VCaP (cell line): ENCODE results near the gene ARMC9.
A peak's percentile ranks its signal among the peaks of the same experiment; 100 is the strongest.

Experiments used
- H3K27ac ChIP-seq: fragments of 450-650 bp; 2 replicates; pipeline ENCODE4 v1.5.1; 2017
- CTCF ChIP-seq: fragments of 450-650 bp; conservative IDR thresholded peaks from 2 replicates; pipeline ENCODE4 v1.5.1; 2017; ENCODE audit warnings: mild to moderate bottlenecking, moderate library complexity

Gene ARMC9

DNA sequence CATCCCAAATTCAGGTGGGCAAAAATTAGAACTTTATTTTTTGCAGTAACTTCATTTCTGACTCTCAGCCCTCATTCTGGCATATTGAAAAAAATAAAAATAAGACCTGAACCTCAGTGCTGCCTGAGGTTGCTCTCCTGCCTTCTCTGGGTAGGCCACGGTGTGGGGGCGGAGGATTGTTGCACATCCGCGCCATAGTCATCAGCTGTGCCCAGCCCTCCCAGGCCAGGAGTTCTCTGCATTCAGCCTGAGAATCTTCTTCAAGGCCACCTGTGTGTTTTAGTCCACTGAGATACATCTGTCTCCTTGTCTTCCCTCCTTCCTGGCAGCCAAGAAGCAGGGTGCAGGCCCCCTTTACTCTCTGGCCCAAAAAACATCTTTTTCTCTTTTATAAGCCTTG lies 94.7 kb downstream of the ARMC9 start:
- no peak overlapping the region for H3K27ac ChIP-seq
- TF ChIP-seq CTCF: no peak

DNA sequence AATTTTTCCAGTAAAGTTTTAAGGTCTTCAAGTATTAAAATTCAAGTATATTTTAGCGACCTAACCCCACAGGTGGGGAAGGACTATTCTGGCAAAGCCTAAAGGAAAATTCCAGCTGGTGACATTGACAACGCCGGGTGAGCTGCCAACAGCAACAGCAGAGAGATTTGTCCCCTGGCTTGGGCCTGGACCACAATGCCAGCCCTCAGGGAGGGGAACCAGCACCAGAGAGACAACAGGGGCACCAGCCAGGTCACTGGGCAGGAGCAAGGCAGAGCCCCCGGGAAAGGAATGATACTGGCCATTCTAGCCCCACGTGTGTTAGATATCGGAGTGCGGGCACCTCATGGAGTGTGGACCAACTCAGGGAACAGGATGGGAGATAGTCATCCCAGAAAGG lies 95.7 kb downstream of the ARMC9 start:
- no peak for TF ChIP-seq CTCF
- no peak overlapping the region for H3K27ac ChIP-seq

DNA sequence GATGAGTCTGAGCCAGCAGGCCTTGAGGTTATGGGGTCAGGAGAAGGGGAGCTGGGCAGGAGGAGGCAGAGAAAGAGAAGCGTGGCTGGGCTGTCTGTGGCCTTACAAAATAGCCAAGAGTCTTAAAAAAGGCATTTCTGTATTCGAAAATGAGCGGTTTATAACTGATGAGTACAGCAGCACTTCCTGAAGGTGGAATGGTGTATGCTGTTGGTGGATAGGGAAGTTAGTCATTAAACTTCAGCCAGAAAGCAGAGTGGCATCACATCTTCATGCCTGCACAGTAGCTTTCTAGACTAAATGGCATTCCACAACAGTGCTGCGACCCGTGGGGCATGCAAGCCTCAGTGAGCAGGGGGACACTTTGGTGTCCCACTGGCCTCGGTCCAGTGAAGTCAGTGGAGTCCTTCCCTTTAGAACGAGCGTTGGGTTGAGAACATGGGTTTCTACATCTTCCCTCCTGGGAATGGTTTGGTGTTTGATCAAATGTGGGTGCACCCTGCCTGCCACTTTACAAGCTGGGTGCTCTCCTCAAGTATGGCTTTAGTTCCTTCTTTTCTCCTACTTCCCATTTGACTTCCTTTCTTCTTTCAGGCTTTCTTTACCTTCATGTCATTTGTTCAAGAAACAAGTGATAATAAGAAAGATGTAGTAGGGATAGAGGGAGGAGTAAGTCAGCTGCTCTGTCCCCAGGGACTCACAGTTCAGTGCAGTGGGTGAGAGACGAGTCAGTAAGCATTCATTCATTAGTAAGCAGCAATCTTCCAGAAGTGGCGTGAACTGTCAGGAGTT lies 96.3 kb downstream of the ARMC9 start:
- TF ChIP-seq CTCF: no peak
- H3K27ac ChIP-seq: no peak overlapping the region

DNA sequence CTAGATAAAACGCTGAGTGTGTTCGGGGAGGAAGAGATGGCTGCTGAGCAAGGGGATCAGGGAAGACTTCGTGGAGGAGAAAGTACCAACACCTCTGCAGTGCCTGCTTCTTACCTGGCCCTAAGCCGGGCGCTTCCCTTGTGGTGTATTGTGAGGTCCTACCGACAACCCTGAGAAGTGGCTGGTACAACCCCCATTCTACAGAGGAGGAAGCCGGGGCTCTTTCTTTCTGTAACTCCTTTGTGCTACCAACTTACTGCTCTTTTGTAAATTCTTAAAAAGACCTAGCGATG lies 96.9 kb downstream of the ARMC9 start:
- no peak for TF ChIP-seq CTCF
- H3K27ac ChIP-seq: no peak overlapping the region

DNA sequence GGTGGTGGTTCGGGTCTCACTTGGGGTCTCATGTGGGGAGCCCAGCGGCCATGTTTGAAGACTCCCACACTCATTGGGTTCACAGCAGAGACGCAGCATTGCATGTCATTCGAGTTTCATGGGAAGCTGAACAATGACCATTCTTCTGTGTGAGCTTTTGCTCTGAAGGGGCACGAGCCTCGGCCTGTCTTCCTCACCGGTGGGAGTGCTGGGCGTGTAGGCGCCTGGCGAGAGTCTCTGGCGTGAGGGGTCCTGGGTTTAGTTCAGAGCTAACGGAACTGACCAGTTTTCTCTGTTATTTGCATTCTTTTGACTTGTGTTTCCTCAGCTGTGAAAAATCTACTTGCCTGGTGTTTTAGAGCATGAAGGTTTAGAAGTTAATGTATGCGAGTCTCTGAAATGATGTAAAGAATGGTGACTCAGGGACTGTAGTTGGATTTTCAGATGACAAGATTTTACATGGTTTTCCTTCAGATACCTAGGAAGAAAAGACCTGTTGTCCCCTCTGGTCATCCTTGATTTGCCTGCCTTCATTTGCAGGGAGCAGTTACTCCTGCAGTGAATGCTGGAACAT lies 98.1 kb downstream of the ARMC9 start:
- no peak for TF ChIP-seq CTCF
- H3K27ac ChIP-seq: no peak overlapping the region

DNA sequence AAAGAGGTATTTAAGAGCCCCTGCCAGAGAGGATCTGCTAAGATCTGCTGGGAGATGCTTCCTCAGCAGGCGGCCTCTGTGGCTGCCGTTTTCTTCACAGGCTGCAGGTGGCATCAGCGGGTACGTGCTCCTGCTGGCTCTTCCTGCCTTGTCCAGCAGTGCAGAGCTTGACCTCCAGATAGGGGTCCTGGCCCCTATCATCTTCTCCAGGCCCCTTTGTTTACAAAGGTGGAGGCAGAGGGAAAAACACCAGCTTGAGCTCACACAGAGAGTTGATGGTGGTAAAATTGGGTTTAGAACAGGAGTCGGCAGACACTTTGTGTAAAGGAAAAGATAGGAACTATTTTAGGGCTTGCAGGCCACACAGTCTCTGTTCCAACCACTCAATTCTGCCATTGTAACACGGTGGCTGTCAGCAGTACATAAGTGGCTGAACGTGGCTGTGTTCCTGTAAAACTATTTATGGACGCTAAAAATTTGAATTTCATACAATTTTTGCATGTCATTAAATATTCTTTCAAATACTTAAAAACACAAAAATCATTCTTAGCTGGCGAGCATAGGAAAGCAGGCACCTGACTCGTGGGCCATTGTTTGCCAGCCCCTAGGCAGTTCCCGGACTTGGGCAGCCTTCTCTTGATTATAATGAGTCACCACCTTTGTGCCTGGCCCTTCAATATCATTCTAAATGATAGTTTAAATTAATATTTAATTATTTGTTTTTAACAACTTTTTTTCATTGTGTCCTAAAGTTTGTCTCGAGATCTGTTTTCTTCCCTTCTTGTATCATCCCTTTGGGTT lies 98.9 kb downstream of the ARMC9 start:
- H3K27ac ChIP-seq: no peak overlapping the region; the same call in 1 of the 2 replicates

More for the DNA sequence above, 98.9 kb downstream of the ARMC9 start:
- peak; percentile 90 for TF ChIP-seq CTCF
